IMR-90 (cell line): ENCODE measurements around the gene NELL2. TPM values are rescaled to one million over a fixed set of nuclear protein-coding genes. Genes with fewer than 3 reads are reported as not detected.

Experiments
- ATAC-seq: fragments of 200-7000 bp; cut with Tn5 transposase; 2 replicates; pipeline ENCODE4 v1.9.1; 2020; ENCODE audit warnings: low read depth, mild to moderate bottlenecking, moderate library complexity
- BruUV-seq: library from RNA; stranded (reverse); fragments of 400-500 nt; replicated peaks from 2 replicates; lab custom pipeline; 2021; lab: Mats Ljungman, UMichigan
- CTCF ChIA-PET: fragments of 300-600 bp; formaldehyde crosslinking; extraction: SDS; loops from one replicate; lab custom pipeline; 2021; ENCODE audit warnings: antibody characterized with exemption; lab: Yijun Ruan, JAX
- POLR2A ChIA-PET: fragments of 300-600 bp; sonication (Branson Sonifier 250); formaldehyde crosslinking; loops from one replicate; lab custom pipeline; 2022; ENCODE audit warnings: antibody characterized with exemption; ENCODE audit not compliant: unreplicated experiment; lab: Charles Lee
- DNase-seq: peaks from one replicate; pipeline ENCODE4 v3.0.0; 2013
- H2AFZ ChIP-seq: replicated peaks from 2 replicates; pipeline ENCODE3; 2013; ENCODE audit warnings: low read length, mild to moderate bottlenecking; ENCODE audit not compliant: poor library complexity
- H2AK5ac ChIP-seq: 2 replicates; pipeline ENCODE4 v1.6.1; 2013; ENCODE audit warnings: low read depth, low read length, inconsistent platforms
- H2AK9ac ChIP-seq: replicated peaks from 2 replicates; pipeline ENCODE3; 2013; ENCODE audit warnings: mild to moderate bottlenecking, low read depth, low read length, moderate library complexity; ENCODE audit not compliant: poor library complexity
- H2BK120ac ChIP-seq: 2 replicates; pipeline ENCODE4 v1.6.1; 2013; ENCODE audit warnings: low read depth, low read length, inconsistent platforms
- H2BK15ac ChIP-seq: 3 replicates; pipeline ENCODE4 v1.6.1; 2013; ENCODE audit warnings: low read depth, low read length, inconsistent platforms
- H2BK20ac ChIP-seq: 2 replicates; pipeline ENCODE4 v1.6.1; 2013; ENCODE audit warnings: low read depth, mild to moderate bottlenecking, inconsistent platforms, low read length, moderate library complexity
- H2BK5ac ChIP-seq: 2 replicates; pipeline ENCODE4 v1.6.1; 2013; ENCODE audit warnings: mild to moderate bottlenecking, low read depth, low read length, inconsistent platforms; ENCODE audit not compliant: poor library complexity, severe bottlenecking
- H3K14ac ChIP-seq: replicated peaks from 2 replicates; pipeline ENCODE4 v1.6.1; 2013; ENCODE audit warnings: low read depth, low read length, inconsistent platforms
- H3K18ac ChIP-seq: 2 replicates; pipeline ENCODE4 v1.6.1; 2013; ENCODE audit warnings: low read depth, low read length, control low read depth
- H3K23ac ChIP-seq: 2 replicates; pipeline ENCODE4 v1.6.1; 2013; ENCODE audit warnings: low read depth, low read length, inconsistent platforms
- H3K27ac ChIP-seq: 2 replicates; pipeline ENCODE4 v1.5.1; 2013; ENCODE audit warnings: mild to moderate bottlenecking, control low read depth, low read length; ENCODE audit not compliant: insufficient read depth
- H3K27me3 ChIP-seq: 2 replicates; pipeline ENCODE4 v1.6.1; 2013; ENCODE audit warnings: low read length; ENCODE audit not compliant: control insufficient read depth, insufficient read depth
- H3K36me3 ChIP-seq: 2 replicates; pipeline ENCODE4 v1.6.1; 2013; ENCODE audit warnings: low read length, mixed read lengths; ENCODE audit not compliant: control insufficient read depth, insufficient read depth
- H3K4ac ChIP-seq: 2 replicates; pipeline ENCODE4 v1.6.1; 2013; ENCODE audit warnings: low read depth, low read length, inconsistent platforms
- H3K4me1 ChIP-seq: 2 replicates; pipeline ENCODE4 v1.6.1; 2013; ENCODE audit warnings: low read length, mixed read lengths; ENCODE audit not compliant: control insufficient read depth, insufficient read depth
- H3K4me2 ChIP-seq: 2 replicates; pipeline ENCODE4 v1.6.1; 2013; ENCODE audit warnings: low read depth, mild to moderate bottlenecking, control low read depth, low read length, moderate library complexity
- H3K4me3 ChIP-seq: 2 replicates; pipeline ENCODE4 v1.5.1; 2013; ENCODE audit warnings: low read depth, mild to moderate bottlenecking, control low read depth, low read length, moderate library complexity; ENCODE audit not compliant: insufficient read depth
- H3K56ac ChIP-seq: 2 replicates; pipeline ENCODE4 v1.6.1; 2013; ENCODE audit warnings: low read length, inconsistent platforms; ENCODE audit not compliant: insufficient read depth; ENCODE audit errors: extremely low read depth
- H3K79me1 ChIP-seq, 2 experiments: 2 replicates each; pipeline ENCODE4 v1.6.1; 2013; ENCODE audit warnings: low read length in 2 of 2, inconsistent platforms in 1 of 2, low read depth in 1 of 2
- H3K9ac ChIP-seq: 2 replicates; pipeline ENCODE4 v1.6.1; 2013; ENCODE audit warnings: low read depth, low read length, control low read depth
- H3K9me1 ChIP-seq: 2 replicates; pipeline ENCODE4 v1.6.1; 2013; ENCODE audit warnings: low read length, inconsistent platforms; ENCODE audit not compliant: insufficient read depth
- H3K9me3 ChIP-seq: 2 replicates; pipeline ENCODE4 v1.6.1; 2013; ENCODE audit warnings: low read length; ENCODE audit not compliant: control insufficient read depth, insufficient read depth
- H4K20me1 ChIP-seq: 2 replicates; pipeline ENCODE4 v1.6.1; 2013; ENCODE audit warnings: low read length, inconsistent platforms; ENCODE audit not compliant: insufficient read depth
- H4K5ac ChIP-seq: 2 replicates; pipeline ENCODE4 v1.6.1; 2013; ENCODE audit warnings: mild to moderate bottlenecking, low read depth, low read length, control low read depth
- H4K8ac ChIP-seq, 2 experiments: 2 replicates each; pipeline ENCODE4 v1.6.1; 2013; ENCODE audit warnings: low read depth in 2 of 2, low read length in 2 of 2, control low read depth in 1 of 2, inconsistent platforms in 1 of 2
- H4K91ac ChIP-seq: 2 replicates; pipeline ENCODE4 v1.6.1; 2013; ENCODE audit warnings: low read depth, low read length, inconsistent platforms; ENCODE audit not compliant: insufficient read depth
- MAFK ChIP-seq: IDR thresholded peaks from 2 replicates; pipeline ENCODE4 v1.6.1; 2012; ENCODE audit warnings: low read depth, low read length, improper control_type of control experiment
- RAD21 ChIP-seq: IDR thresholded peaks from 2 replicates; pipeline ENCODE4 v1.6.1; 2012; ENCODE audit warnings: low read length, improper control_type of control experiment
- dilution Hi-C: fragments of 300-500 bp; cut with HindIII; formaldehyde crosslinking; loops from one replicate; pipeline ENCODE4 v1.14.3; 2018; ENCODE audit warnings: low sequenced_read_pairs; ENCODE audit not compliant: unreplicated experiment
- in situ Hi-C: fragments of 300-500 bp; cut with MboI; formaldehyde crosslinking; loops from 3 replicates; pipeline ENCODE4 v1.14.3; 2019; ENCODE audit warnings: low sequenced_read_pairs, inconsistent platforms, mixed read lengths
- intact Hi-C: fragments of 100-400 bp; cut with micrococcal nuclease; formaldehyde crosslinking; loops from 2 replicates; pipeline ENCODE4 v1.10.0; 2022
- polyA plus RNA-seq, 3 experiments: library from polyadenylated mRNA; depleted of rRNA; stranded (reverse); fragments of >200 nt; gene quantifications; 2 replicates each; pipeline ENCODE4 v1.2.3, GENCODE V29; 2012; ENCODE audit warnings: low replicate concordance in 1 of 3
- total RNA-seq: library from RNA; depleted of rRNA; stranded (reverse); fragments of >200 nt; gene quantifications from 2 replicates; pipeline ENCODE4 v1.2.3, GENCODE V29; 2012

The NELL2 gene
- total and polyA plus RNA-seq, 2 of the 4 experiments (the other 2 are of a cell fraction): 0.18 to 0.26 TPM

GRCh38 chr12:44795970-44796369 is 80.1 kb downstream of the NELL2 start:
- intact Hi-C loops (no loop called here), dilution Hi-C loops (no loop called here), in situ Hi-C loops (no loop called here)
- no peak overlapping the region for H3K18ac ChIP-seq
- no peak overlapping the region for H3K4ac ChIP-seq
- no peaks in the 10 kb centered on the region for H3K4me1 ChIP-seq
- no peak overlapping the region for H2AFZ ChIP-seq
- no peaks in the 10 kb centered on the region for H3K9me1 ChIP-seq
- no peak overlapping the region for H3K27ac ChIP-seq
- H3K14ac ChIP-seq: no peak overlapping the region
- H2BK120ac ChIP-seq: no peak overlapping the region
- no TSS peak for BruUV-seq
- ATAC-seq (no peak), DNase-seq (no peak)
- no peak overlapping the region for H4K8ac ChIP-seq
- POLR2A ChIA-PET: no interaction called here
- H3K56ac ChIP-seq: no peak overlapping the region
- no peak overlapping the region for H2AK5ac ChIP-seq
- H2BK20ac ChIP-seq: no peak overlapping the region
- no peak overlapping the region for H2AK9ac ChIP-seq
- H3K4me2 ChIP-seq: no peak overlapping the region
- no peaks in the 10 kb centered on the region for H4K20me1 ChIP-seq
- no peaks in the 10 kb centered on the region for H3K36me3 ChIP-seq
- no peak overlapping the region for H3K9ac ChIP-seq
- no peaks in the 10 kb centered on the region for H3K9me3 ChIP-seq
- no peak overlapping the region for H4K5ac ChIP-seq
- H3K23ac ChIP-seq: no peak overlapping the region
- H2BK15ac ChIP-seq: no peak overlapping the region
- CTCF ChIA-PET: no interaction called here
- no peaks in the 10 kb centered on the region for H3K27me3 ChIP-seq
- no peak overlapping the region for H4K91ac ChIP-seq
- no peaks in the 10 kb centered on the region for H3K79me1 ChIP-seq
- no peak overlapping the region for H2BK5ac ChIP-seq
- no peak overlapping the region for H3K4me3 ChIP-seq
- TF ChIP-seq MAFK: peak; percentile 44; the same call in 1 of the 2 replicates
- no peak for TF ChIP-seq RAD21
